Fibroblast of lung (primary cell): ENCODE data around the gene RNPEPL1.

ENCODE experiments used
- EZH2 ChIP-seq: IDR thresholded peaks from 2 replicates; pipeline ENCODE4 v1.5.1; 2012; ENCODE audit warnings: low read length, control low read depth, mild to moderate bottlenecking; ENCODE audit errors: missing control alignments
- TF ChIP-seq, protein P1 (sequence below), 2 donors: IDR thresholded peaks in 1 of 2; conservative IDR thresholded peaks in 1 of 2; 1 replicate in 1 of 2; 2 replicates in 1 of 2; pipeline ENCODE4 v1.5.1; 2011 to 2012; ENCODE audit warnings: low read length in 2 of 2, control low read depth in 1 of 2, inconsistent platforms in 1 of 2, low read depth in 1 of 2, mild to moderate bottlenecking in 1 of 2

DNA sequence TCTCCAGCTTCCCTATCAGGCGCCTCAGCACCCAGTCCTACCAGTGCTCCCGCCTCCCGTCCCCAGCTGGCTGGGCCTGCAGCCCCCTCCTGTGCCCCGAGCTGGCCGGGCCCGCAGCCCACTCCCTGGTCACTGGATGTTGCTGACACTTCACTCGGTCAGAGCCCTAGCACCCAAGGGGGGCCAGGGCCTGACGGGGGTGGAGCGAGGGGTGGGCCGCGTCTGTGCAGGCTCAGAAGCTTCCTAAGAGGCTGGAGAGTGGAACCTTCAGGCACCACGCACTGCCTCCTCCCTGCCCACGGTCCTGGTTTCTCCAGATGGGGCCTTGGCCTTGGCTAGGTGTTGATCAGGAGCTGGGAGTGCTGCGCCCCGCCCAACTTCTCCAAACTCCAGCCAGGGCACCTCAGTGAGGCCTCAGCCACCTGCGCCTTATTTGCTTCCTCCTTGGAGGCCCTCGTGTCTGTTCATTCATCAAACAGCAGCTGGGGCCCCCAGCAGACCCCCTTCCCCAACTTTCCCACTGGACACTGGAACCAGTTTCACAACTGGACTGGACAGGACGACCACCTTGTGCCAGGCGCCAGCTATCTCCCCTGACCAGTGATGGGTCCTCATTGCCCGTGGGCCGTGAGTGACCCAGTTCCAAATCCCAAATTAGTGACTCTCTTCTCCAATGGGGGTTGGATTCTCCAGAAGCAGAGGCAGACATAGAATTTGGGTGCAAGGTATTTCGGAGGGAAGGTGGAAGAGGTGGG, 35.0 kb downstream of the RNPEPL1 start:
- TF ChIP-seq, protein P1, sequence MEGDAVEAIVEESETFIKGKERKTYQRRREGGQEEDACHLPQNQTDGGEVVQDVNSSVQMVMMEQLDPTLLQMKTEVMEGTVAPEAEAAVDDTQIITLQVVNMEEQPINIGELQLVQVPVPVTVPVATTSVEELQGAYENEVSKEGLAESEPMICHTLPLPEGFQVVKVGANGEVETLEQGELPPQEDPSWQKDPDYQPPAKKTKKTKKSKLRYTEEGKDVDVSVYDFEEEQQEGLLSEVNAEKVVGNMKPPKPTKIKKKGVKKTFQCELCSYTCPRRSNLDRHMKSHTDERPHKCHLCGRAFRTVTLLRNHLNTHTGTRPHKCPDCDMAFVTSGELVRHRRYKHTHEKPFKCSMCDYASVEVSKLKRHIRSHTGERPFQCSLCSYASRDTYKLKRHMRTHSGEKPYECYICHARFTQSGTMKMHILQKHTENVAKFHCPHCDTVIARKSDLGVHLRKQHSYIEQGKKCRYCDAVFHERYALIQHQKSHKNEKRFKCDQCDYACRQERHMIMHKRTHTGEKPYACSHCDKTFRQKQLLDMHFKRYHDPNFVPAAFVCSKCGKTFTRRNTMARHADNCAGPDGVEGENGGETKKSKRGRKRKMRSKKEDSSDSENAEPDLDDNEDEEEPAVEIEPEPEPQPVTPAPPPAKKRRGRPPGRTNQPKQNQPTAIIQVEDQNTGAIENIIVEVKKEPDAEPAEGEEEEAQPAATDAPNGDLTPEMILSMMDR (conservative IDR thresholded peaks at IDR 0.05 in 1 of 2, IDR thresholded peaks at IDR 0.05 in 1 of 2; ENCODE audit: low read depth in 1 of 2, low read length in 2 of 2): no peak
- TF ChIP-seq EZH2: no peak
